ENCODE results near the gene ADPRS. TPM values are rescaled to one million over a fixed set of nuclear protein-coding genes. Genes with fewer than 3 reads are reported as not detected.

The ADPRS gene
- total RNA-seq, 1 experiment from 2014 or later = 27.8 TPM

- no peak overlapping the region for H2BK15ac ChIP-seq (ENCODE audit: low read depth, low read length)
- H2AK5ac ChIP-seq (ENCODE audit: insufficient read length, low read length) = no peak overlapping the region
- no peak overlapping the region for H3K18ac ChIP-seq (ENCODE audit: insufficient read length, low read depth, low read length)
- TF ChIP-seq CTCF (conservative IDR thresholded peaks at IDR 0.05) = no peak
- no peaks in the 10 kb centered on the region; the same call in none of the 2 replicates for H3K27me3 Mint-ChIP-seq (ENCODE audit: low read depth)
- H3K4me1 Mint-ChIP-seq = peaks cover 0 to 15% of the 10 kb centered on the region in 2 experiments; a peak in 3 of 4 replicates
- no peaks in the 10 kb centered on the region for H3K9me3 Mint-ChIP-seq
- no peak overlapping the region for H3K27ac ChIP-seq (ENCODE audit: insufficient read length, low read depth, low read length)
- H3K27ac Mint-ChIP-seq = no peak overlapping the region
- no peak overlapping the region for H3K14ac ChIP-seq (ENCODE audit: insufficient read depth, low read length)
- H3K4me2 ChIP-seq (ENCODE audit: insufficient read depth, insufficient read length, low read length) = no peak overlapping the region
- no peak overlapping the region for H2AFZ ChIP-seq (ENCODE audit: low read length)
- no peak overlapping the region for H4K8ac ChIP-seq (replicated peaks; ENCODE audit: insufficient read length, low read depth, low read length)
- H3K4me1 ChIP-seq (ENCODE audit: insufficient read depth, low read length) = no peaks in the 10 kb centered on the region
- H4K91ac ChIP-seq (ENCODE audit: insufficient read length, low read depth, low read length) = no peak overlapping the region
- no CpG with 5 or more reads among the region's 4 CpGs for WGBS (ENCODE audit: extremely low coverage, insufficient read length, low lambda C conversion rate)
- no peak overlapping the region for H3K9ac ChIP-seq (ENCODE audit: extremely low read depth, insufficient read length, low read length)
- no peaks in the 10 kb centered on the region for H3K36me3 Mint-ChIP-seq (ENCODE audit: insufficient read depth in 1 of 3, low read depth in 3 of 3)
- H3K4ac ChIP-seq (ENCODE audit: low read depth, low read length) = no peak overlapping the region
- no peaks in the 10 kb centered on the region for H3K79me1 ChIP-seq (ENCODE audit: insufficient read depth, low read depth, low read length, poor library complexity, severe bottlenecking)
- H4K20me1 ChIP-seq (ENCODE audit: control insufficient read depth, insufficient read depth, insufficient read length) = no peaks in the 10 kb centered on the region
- no peak overlapping the region for H2BK120ac ChIP-seq (ENCODE audit: low read depth, low read length, poor library complexity, severe bottlenecking)
- H3K4me3 Mint-ChIP-seq = no peak overlapping the region
- H2BK5ac ChIP-seq (ENCODE audit: insufficient read length, low read length) = no peak overlapping the region
- no peak overlapping the region for H2BK20ac ChIP-seq (ENCODE audit: low read depth, low read length, poor library complexity, severe bottlenecking)
- no peak overlapping the region for H3K56ac ChIP-seq (ENCODE audit: insufficient read length, low read depth, low read length)
- no peak overlapping the region for H3K23ac ChIP-seq (ENCODE audit: insufficient read length, low read depth, low read length)
- no peaks in the 10 kb centered on the region for H3K9me3 ChIP-seq (ENCODE audit: control insufficient read depth, low read depth, low read length)
- no peak overlapping the region for H3T11ph ChIP-seq (ENCODE audit: low read length)
- H2BK12ac ChIP-seq (ENCODE audit: insufficient read length, low read depth, low read length) = no peak overlapping the region
- no peaks in the 10 kb centered on the region for H3K27me3 ChIP-seq (ENCODE audit: insufficient read depth, low read length)
- DNase-seq = no peak
- no peak overlapping the region for H4K5ac ChIP-seq (ENCODE audit: insufficient read length, low read depth, low read length)
- no peaks in the 10 kb centered on the region for H3K23me2 ChIP-seq (ENCODE audit: insufficient read length, low read depth, low read length, poor library complexity, severe bottlenecking)
- H3K79me2 ChIP-seq (ENCODE audit: insufficient read depth, low read length) = no peaks in the 10 kb centered on the region
Observed at GRCh38 chr1:36111151-36111550, 22.5 kb downstream of the ADPRS start.
